D721Med (cell line): ENCODE measurements around the gene SEL1L3.

Experiments
- DNase-seq: peaks from one replicate; pipeline ENCODE4 v3.0.0; 2011; ENCODE audit warnings: low spot score; ENCODE audit not compliant: insufficient read length
- FAIRE-seq: peaks from 2 replicates; lab custom pipeline; 2011; peaks lifted over from hg19 to GRCh38; lab: Jason Lieb, UNC
- TF ChIP-seq, protein P1 (sequence below): IDR thresholded peaks from 2 replicates; pipeline ENCODE4 v1.5.1; 2012; ENCODE audit warnings: mild to moderate bottlenecking, control low read depth; ENCODE audit not compliant: insufficient read depth; ENCODE audit errors: missing control alignments

SEL1L3 gene

DNA sequence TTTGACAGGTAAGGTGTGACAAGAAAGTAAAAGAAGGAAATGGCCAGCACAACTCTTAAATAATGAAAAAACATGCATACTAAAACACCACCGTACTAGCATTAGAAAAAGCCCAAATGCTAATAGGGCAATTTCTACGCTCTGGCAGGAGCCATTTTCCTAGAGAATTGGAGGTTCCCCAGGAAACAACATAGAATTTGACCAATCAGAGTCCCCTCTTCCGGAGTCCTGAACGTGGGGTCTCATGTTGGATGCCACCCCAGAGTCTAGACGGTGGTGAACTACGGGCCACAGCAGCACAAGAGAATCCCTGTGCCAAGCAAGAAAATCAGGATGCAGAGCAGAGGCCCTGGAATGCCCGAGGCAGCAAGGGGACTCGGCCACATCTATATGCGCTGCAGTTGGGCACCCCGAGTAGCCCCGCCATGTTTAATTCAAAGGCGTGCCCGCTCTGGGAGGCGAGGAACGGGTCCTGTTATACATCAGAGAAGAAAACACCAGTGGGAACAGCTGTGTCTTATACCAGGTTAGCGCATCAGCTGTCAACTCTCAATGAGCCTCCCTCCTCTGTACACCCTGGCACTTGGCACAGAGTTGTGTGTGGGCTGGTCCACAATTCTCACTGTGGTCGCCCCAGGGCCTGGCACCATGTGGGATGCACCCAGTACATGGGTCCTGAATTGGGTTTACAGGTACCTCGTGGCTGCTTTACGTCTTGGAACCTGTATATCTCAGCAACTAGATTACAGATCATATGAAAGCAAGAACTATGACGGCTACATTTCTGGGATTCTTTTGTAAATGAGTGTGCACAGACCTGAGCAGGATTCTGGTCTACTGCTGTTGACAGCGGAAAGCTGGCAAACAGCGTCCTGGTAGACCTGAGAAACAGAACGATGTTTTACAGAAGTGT lies 52.1 kb downstream of the SEL1L3 start:
- FAIRE-seq (no peak), DNase-seq (no peak)
- TF ChIP-seq, protein P1, sequence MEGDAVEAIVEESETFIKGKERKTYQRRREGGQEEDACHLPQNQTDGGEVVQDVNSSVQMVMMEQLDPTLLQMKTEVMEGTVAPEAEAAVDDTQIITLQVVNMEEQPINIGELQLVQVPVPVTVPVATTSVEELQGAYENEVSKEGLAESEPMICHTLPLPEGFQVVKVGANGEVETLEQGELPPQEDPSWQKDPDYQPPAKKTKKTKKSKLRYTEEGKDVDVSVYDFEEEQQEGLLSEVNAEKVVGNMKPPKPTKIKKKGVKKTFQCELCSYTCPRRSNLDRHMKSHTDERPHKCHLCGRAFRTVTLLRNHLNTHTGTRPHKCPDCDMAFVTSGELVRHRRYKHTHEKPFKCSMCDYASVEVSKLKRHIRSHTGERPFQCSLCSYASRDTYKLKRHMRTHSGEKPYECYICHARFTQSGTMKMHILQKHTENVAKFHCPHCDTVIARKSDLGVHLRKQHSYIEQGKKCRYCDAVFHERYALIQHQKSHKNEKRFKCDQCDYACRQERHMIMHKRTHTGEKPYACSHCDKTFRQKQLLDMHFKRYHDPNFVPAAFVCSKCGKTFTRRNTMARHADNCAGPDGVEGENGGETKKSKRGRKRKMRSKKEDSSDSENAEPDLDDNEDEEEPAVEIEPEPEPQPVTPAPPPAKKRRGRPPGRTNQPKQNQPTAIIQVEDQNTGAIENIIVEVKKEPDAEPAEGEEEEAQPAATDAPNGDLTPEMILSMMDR, result no peak

DNA sequence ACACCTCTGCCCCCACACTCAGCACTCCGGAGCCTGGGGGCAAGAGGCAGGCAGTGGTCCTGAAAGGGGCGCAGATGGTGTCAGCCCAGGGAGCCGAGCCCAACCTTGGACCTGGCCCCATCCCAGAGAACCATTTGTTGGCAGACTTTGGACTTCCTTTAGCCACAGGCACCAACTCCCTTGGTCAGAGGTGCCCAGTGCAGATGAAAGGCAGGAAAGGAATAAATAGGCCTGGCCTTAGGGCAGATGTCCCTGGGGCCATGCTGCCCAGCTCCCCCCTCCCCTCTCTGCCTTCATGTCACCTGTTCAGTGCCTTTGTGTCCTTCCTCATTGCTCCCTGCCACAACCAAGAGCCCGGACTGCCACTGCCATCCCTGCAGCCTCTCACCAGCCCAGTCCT lies 52.8 kb downstream of the SEL1L3 start:
- DNase-seq (no peak), FAIRE-seq (no peak)
- TF ChIP-seq, protein P1, result no peak

- DNase-seq (no peak), FAIRE-seq (no peak)
- TF ChIP-seq, protein P1, result no peak
Measured at GRCh38 chr4:25807102-25807728, 55.6 kb downstream of the SEL1L3 start.

DNA sequence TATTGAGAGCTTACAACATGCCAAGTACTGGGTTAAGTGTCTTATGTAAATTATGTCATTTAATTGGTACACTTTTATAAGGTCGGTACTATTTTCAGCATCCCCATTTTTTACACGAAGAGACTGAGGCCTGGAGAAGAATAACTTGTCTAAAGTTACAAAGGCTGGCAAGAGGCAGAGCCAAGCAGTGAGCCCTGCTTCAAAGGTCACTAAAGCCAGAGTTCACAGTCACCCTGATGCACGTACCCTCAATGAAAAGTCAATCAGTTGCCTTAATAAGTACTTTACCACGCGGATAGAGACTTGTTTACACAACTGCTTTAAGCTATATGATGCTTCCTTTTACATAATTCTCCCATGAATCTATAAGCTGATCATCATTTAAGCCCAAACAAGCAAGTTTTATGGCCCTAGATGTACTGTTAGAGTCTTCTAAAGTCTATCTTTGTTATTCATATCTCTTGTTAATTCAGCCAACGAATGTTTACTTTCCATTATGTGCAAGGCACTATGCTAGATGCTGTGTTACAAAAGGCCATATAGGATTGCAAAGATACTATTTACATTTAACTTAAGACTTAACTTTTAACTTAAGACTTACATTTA lies 57.4 kb downstream of the SEL1L3 start:
- DNase-seq (no peak), FAIRE-seq (no peak)
- TF ChIP-seq, protein P1, result no peak

- DNase-seq (no peak), FAIRE-seq (no peak)
- TF ChIP-seq, protein P1, result no peak
Measured at GRCh38 chr4:25803720-25804225, 59.0 kb downstream of the SEL1L3 start.

DNA sequence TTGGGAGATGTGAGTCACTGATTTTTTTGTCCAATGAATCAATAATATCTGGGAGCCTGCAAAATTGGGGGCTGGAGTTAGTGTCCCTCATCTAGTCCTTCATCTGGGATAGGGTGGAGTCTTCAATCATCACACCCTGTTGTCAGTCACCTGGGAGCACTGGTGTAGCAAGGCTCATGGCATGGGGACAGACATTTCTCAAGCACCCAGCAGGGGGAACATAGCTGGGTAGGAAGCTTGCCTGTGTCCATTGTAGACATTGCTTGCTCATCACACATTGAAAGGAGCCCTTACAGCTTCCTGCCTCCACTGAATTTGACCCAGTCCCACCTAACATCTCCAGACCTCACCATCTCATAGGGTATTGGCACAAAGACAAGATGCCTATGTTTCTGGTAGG lies 61.2 kb downstream of the SEL1L3 start:
- TF ChIP-seq, protein P1, result no peak
- FAIRE-seq, result no peak
- no peak for DNase-seq
